ENCODE results near the gene IRAK2.

Gene IRAK2

DNA sequence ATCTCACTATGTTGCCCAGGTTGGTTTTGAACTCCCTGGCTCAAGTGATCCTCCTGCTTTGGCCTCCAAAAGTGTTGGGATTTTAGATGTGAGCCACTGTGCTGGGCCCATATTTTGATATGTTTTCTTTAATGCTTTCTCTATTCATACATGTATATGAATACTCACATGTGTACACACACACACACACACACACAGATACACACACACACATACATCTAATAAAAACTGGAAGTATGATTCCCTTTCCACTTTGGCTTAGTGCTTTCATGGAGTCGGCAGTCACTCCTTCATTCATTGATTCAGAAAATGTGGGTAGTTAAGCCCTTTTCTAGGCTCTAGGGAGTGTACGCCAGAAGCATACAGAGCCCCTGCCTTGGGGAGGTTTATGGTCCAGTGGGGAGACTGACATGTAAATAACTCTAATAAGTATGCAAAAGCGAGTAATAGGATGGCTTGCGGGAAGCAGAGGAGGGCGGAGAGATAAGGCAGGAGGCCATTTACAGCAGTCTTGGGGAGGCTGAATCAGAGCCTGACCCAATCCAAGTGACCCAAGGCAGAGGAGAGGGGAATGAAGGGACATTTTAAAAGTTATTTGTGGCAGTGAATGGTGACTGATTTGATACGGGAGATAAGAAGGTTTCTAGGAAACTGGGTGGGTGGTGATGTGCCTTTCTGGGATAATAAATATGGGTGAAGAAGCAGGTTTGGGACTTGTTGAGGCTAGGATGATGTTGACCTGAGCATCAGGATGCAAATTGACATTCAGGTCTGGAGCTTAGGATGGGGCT is 51.1 kb downstream of the IRAK2 start:
- no peak for DNase-seq
- no peak overlapping the region for H3K4me2 ChIP-seq (ENCODE audit: insufficient read depth, low read length)
- no peaks in the 10 kb centered on the region for H4K20me1 ChIP-seq (ENCODE audit: insufficient read depth, low read length)
- H3K4me3 ChIP-seq (ENCODE audit: low read depth in 1 of 2, low read length in 2 of 2): no peak overlapping the region
- no peaks in the 10 kb centered on the region for H3K36me3 ChIP-seq (ENCODE audit: insufficient read depth, low read length)
- H2AFZ ChIP-seq (ENCODE audit: low read depth, low read length): no peak overlapping the region
- no peak for ATAC-seq (ENCODE audit: insufficient read depth, low read depth)
- H3K27me3 ChIP-seq (ENCODE audit: insufficient read depth, low read length, poor library complexity): peaks cover 8% of the 10 kb centered on the region
- no peaks in the 10 kb centered on the region for H3K4me1 ChIP-seq (ENCODE audit: insufficient read depth, low read length)
- no peaks in the 10 kb centered on the region for H3K79me2 ChIP-seq (ENCODE audit: insufficient read depth, low read length)
- H3K9ac ChIP-seq (ENCODE audit: low read depth, low read length): no peak overlapping the region
- no peak for TF ChIP-seq CTCF (IDR thresholded peaks at IDR 0.05; ENCODE audit: borderline replicate concordance, extremely low read depth, low read length, poor library complexity, severe bottlenecking)
- no peak overlapping the region for H3K27ac ChIP-seq (ENCODE audit: low read length)
- no peaks in the 10 kb centered on the region for H3K9me3 ChIP-seq (ENCODE audit: insufficient read depth, low read length, severe bottlenecking)

DNA sequence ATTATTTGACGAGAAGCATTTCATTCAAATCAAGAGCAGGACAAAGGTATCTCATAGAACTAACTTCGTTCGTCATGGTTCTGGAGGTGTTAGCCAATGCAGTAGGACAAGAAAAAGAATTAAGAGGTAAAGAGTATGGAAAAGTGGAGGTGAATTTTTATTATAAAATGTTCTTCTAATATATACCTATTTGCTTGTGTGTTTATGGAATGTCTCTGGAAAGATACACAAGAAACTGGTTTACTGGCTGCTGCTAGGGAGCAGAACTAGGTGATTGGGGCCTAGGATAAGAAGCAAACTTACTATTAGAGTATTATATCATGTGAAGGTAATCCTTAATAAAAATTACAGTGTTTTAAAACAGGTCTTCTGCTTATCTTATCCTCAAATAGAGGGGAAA is 52.6 kb downstream of the IRAK2 start:
- no peak for ATAC-seq (ENCODE audit: insufficient read depth, low read depth)
- Histone ChIP-seq H3K36me3 (ENCODE audit: insufficient read depth, low read length) (no peaks in the 10 kb centered on the region), H3K9ac (ENCODE audit: low read depth, low read length) (no peak overlapping the region), H3K27me3 (ENCODE audit: insufficient read depth, low read length, poor library complexity) (peaks cover 8% of the 10 kb centered on the region), H4K20me1 (ENCODE audit: insufficient read depth, low read length) (no peaks in the 10 kb centered on the region), H2AFZ (ENCODE audit: low read depth, low read length) (no peak overlapping the region), H3K27ac (ENCODE audit: low read length) (no peak overlapping the region), H3K4me3 (ENCODE audit: low read depth in 1 of 2, low read length in 2 of 2) (no peak overlapping the region), H3K4me1 (ENCODE audit: insufficient read depth, low read length) (no peaks in the 10 kb centered on the region), H3K79me2 (ENCODE audit: insufficient read depth, low read length) (no peaks in the 10 kb centered on the region), H3K9me3 (ENCODE audit: insufficient read depth, low read length, severe bottlenecking) (no peaks in the 10 kb centered on the region), H3K4me2 (ENCODE audit: insufficient read depth, low read length) (no peak overlapping the region)
- TF ChIP-seq CTCF (IDR thresholded peaks at IDR 0.05; ENCODE audit: borderline replicate concordance, extremely low read depth, low read length, poor library complexity, severe bottlenecking) (no peak), EZH2 (IDR thresholded peaks at IDR 0.05; ENCODE audit: borderline replicate concordance, low read depth, low read length, severe bottlenecking) (no peak)
- DNase-seq: no peak

DNA sequence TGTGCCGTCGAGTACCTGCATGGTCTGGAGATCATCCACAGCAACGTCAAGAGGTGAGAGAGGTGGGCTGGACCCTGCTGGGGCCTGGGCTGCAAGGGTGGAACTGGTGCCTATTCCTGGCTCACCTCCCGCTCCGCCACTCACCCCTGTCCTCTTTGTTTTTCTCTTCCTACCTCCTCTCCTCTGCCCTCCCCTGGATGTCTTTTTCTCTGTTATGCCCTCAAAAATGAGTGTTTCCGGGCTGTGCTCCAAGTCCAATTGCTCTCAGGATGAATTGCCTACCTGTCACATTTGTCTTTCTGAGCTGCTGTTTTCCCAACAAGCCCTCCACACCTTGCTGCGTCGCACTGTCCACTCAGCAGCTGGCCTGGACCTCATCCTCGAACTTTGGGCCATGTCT is 55.0 kb downstream of the IRAK2 start:
- H4K20me1 ChIP-seq (ENCODE audit: insufficient read depth, low read length): no peaks in the 10 kb centered on the region

More for the DNA sequence above, 55.0 kb downstream of the IRAK2 start:
- ATAC-seq (ENCODE audit: insufficient read depth, low read depth) (no peak), DNase-seq (no peak)
- no peaks in the 10 kb centered on the region for H3K9me3 ChIP-seq (ENCODE audit: insufficient read depth, low read length, severe bottlenecking)
- H3K4me1 ChIP-seq (ENCODE audit: insufficient read depth, low read length): peaks cover 1% of the 10 kb centered on the region
- H3K9ac ChIP-seq (ENCODE audit: low read depth, low read length): no peak overlapping the region
- no peak overlapping the region for H3K4me2 ChIP-seq (ENCODE audit: insufficient read depth, low read length)
- peaks cover 8% of the 10 kb centered on the region for H3K27me3 ChIP-seq (ENCODE audit: insufficient read depth, low read length, poor library complexity)
- no peak overlapping the region for H3K4me3 ChIP-seq (ENCODE audit: low read depth in 1 of 2, low read length in 2 of 2)
- no peaks in the 10 kb centered on the region for H3K36me3 ChIP-seq (ENCODE audit: insufficient read depth, low read length)
- H2AFZ ChIP-seq (ENCODE audit: low read depth, low read length): no peak overlapping the region
- no peak for TF ChIP-seq CTCF (IDR thresholded peaks at IDR 0.05; ENCODE audit: borderline replicate concordance, extremely low read depth, low read length, poor library complexity, severe bottlenecking)
- TF ChIP-seq EZH2 (IDR thresholded peaks at IDR 0.05; ENCODE audit: borderline replicate concordance, low read depth, low read length, severe bottlenecking): no peak
- no peak overlapping the region for H3K27ac ChIP-seq (ENCODE audit: low read length)
- H3K79me2 ChIP-seq (ENCODE audit: insufficient read depth, low read length): no peaks in the 10 kb centered on the region

All from DND-41 (cell line).